SW480 (cell line): ENCODE results near the gene LBH.

Experiments used
- DNase-seq: peaks from one replicate; pipeline ENCODE4 v3.0.0-alpha.2; 2016; ENCODE audit warnings: low spot score

LBH gene

DNA sequence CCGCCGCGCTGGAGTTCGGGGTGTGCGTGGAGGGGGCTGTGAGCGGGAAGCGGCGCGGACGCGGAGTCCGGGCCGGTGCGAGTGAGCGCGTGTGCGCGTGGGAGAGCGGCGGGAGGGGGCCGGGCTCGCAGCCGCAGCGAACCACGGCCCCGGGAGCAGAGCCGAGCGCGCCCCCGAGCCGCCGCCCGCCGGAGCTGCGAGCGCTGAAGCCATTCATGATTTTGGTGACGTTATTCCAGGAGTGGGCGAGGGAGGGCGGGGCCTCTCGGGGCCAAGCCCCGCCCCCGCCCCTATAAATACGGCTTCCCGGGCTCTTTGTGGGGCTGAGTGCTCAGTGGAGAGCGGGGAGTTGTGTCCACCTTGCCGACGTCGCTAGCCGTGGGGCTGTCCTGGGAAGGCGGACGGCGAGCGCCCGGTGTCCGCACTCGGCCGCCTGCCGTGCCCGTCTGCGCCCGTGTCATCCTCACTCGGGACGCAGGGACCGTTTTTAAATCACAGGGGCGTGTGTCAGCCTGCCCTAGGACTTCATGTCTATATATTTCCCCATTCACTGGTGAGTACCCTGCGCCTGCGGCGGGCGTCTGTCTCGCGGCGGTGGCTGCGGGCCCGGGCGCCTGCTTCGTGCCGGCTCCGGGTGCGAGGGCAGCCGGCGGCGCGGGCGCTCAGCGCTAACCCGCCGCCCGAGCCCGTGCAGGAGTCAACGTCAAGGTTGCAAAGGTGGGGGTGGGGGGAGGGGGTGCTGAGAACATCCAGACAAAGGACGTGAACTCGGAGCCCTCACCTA lies at the start of gene LBH:
TSS of gene LBH (plus strand) at position 323 of the 784 bp plus-strand sequence. CDS start at position 528, 205 bp downstream.
- peak; percentile 76 for DNase-seq

- DNase-seq = no peak
Measured at GRCh38 chr2:30184035-30184434, 47.3 kb upstream of the LBH start.

DNA sequence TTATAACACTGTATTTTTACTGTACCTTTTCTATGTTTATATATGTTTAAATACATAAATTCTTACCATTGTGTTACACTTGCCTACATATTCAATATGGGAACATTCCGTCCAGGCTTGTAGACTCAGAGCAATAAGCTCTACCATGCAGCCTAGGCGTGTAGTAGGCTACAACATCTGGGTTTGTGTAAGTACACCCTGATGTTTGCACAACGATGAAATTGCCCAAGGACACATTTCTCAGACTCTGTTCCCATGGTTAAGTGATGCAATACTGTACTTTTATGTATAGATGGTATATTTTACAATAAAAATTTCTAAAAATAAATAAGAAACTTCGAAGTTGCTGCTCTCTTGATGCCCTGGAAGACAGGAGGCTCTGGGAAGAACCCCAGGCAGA lies 46.2 kb upstream of the LBH start:
- DNase-seq = no peak

DNA sequence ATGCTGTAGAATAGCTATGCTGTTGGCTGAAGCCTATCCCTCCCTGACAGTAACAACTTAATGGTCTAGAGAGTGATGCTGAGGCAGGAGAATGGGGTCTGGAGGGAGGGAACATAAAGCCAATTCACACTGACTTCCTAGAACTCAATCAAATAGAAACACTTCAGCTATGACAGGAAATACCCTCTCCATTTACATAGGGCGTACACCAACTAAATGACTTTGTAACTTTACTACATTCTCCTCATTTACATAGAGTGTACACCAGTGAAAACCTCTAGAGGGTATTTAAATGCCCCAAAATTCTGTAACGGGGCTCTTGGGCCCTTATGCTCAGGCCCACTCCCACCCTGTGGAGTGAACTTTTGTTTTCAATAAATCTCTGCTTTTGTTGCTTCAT lies 43.0 kb upstream of the LBH start:
- DNase-seq = no peak

DNA sequence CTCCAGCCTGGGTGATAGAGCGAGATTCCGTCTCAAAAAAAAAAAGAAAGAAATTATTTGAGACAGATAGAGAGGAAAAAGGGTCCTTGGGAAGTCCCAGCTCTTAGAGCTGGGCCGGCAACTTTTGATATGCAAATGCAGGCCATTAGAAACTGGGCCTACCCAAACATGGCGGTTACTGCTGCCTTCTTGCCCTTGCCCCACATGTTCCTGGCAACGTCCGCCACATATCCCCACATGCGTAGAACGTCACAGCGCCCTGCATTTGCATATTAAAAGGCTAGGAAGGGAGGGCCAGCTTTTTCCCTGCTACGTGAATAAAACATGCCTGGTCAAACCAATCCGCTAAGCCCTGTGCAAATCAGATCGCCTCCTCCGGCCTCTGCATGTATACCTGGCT lies 40.7 kb upstream of the LBH start:
- DNase-seq = no peak

- DNase-seq = no peak
Measured at GRCh38 chr2:30191107-30191506, 40.2 kb upstream of the LBH start.

DNA sequence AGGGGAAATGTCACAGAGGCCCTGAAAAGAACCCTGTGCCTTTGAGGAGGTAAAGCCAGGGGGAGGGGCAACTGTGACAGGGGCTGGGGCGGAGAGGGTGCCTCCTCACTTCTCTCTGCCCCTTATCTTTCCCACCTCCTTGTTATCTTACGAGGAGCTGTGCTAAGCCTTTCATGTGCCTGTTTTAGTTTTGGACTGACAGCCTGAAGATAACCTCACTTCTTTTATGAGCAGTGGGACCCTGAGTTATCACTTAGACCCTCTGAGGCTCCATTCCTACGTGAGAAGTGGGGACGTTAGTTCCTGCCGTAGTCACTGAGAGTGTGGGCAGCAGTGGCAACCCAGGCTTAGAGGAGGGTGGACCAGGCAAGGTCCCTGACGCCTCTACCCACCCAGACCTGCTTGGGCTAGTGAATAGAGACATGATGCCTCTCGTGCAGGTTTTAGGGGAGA lies 39.5 kb upstream of the LBH start:
- DNase-seq = no peak

- no peak for DNase-seq
Measured at GRCh38 chr2:30192314-30192713, 39.0 kb upstream of the LBH start.

DNA sequence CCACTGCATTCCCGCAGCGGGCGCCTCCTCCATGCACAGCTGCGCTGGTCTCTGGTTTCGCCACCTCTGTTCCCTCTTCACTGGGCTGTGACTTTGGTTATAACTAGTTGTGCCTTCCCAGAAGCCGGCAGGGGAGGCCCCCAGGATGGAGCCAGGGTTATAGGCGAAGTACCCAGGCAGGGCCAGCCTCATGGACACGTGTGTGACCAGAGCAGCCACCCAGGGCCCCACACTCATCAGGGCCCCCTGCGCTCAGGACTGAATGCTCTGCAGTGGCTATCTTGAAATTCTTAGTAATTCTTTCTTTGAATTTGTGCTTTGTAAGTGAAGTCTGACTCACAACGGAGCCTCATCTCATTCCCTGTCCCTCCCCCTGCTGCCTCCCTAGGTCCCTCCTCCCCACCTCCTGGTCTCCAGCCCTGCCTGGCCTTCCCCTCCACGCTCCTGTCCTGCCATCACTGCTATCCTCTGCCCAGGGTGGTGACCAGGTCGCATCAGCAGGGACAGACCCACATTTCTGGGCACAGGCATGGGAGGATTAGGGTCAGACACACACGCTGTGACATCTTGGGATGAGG lies 38.1 kb upstream of the LBH start:
- DNase-seq = no peak

DNA sequence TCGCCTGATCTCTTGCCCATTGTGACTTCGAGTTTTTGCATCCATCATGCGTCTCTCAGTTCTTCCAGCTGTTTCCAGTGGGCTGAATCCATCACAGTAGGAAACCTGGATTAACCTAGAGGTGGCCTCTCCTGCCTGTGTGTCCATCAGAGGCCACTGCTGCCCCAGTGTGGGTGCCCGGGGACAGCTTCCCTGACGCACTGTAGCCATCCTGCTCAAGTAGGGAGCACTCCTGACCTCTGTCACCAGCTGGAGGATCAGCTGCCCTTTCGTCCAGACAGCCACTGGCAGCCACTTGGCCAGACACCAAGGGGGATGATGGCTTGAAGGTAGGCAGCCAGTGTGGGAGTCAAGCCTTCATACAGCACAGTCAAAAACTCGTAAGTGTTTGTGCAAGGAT lies 36.9 kb upstream of the LBH start:
- DNase-seq = no peak

GRCh38 chr2:30195016-30195415 lies 36.3 kb upstream of the LBH start:
- DNase-seq = no peak

- no peak for DNase-seq
Measured at GRCh38 chr2:30197570-30198192, 33.7 kb upstream of the LBH start.

DNA sequence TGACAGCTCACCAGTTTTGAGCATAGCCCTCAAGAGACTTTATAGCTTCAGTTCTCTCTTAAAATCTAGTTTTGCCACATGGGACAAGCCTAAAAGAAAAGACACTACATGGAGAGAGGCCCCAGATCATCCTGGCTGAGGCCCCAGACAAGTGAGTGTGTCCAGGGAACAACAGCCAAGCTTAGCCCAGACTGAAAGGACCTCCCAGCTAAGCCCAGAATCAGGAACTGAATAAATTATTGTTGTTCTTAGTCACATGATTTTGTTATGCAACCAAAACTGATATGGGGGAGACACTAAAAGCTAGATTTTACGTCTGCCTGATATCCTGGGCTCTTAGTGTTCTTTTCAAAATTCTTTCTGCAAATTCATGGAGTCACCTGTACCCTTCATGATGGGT lies 29.3 kb upstream of the LBH start:
- DNase-seq = no peak

DNA sequence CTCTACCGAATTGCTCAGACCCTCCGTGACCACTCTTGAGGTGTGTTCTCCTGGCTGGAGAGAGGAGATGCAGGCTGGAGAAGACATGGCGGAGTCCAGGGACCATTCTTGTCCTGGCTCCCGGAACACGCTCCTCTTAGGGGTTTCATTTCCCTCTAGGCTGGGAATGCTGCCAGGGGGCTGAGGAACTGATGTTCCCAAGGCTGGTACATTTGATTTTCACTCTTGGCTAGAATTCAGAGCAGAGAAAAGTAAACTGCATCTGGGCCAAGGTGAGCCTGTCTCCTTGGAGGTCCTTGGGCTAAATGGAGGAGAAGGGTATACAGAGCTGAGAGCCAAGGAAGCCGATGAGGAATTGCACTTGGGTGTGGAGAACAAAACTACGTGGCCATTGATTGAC lies 28.2 kb upstream of the LBH start:
- DNase-seq = no peak

DNA sequence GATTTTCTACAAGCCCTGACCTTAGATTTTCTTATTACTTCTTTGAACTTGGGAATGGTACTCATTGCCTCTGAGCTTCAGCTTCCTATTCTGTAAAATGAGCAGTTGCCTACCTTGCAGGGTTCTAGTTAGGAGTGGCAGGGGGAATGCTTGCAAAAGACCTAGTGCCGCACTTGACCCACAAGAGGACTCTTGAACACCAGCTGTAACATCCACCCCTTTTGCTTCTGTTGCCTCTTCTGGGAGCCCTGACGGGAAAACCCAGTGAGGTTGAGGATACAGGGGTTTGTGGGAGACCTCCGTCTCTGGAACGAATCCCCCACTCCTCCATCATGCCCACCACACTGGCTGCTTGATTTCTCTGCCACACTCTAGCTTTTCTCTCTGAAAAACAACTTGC lies 27.1 kb upstream of the LBH start:
- DNase-seq = no peak

- DNase-seq = no peak
Measured at GRCh38 chr2:30205456-30205855, 25.9 kb upstream of the LBH start.

DNA sequence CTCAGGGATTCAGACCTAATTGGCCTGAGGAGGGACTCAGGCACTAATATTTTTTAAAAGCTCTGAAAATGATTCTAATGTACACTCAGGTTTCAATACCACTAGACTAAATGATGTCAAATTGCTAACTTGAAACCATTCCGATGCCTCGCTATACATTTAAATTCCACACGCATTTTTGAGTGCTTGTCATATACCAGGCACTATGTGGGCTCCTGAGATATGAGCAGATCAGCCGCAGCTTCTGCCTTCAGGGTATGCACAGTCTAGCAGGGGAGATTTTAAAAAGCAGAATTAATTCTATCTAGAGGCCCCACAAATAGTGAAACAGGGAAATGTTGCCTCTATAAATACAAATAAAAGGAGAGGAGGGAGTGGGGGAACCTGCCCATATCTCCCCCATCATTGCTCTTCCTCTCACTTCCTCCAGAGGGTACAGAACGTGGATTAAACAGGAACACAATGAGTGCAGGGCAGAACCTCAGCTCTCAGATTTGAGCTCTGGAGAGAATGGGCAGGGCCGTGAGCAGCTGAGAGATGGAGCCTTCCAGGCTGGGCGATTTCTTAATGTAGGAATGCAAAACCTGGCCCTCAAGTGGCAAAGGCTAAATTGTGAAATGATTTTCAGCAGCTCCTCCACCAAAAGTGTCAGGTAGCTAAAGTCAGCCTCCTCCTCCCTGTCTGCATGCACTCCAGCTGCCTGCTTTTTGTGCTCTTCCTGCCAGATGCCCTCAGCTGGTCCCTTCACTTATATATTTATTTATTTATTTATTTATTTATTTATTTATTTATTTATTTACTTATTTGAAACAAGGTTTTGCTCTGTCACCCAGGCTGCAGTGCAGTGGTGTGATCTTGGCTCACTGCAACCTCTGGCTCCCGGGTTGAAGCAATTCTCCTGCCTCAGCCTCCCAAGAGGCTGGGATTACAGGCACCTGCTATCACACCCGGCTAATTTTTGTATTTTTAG lies 24.6 kb upstream of the LBH start:
- no peak for DNase-seq

DNA sequence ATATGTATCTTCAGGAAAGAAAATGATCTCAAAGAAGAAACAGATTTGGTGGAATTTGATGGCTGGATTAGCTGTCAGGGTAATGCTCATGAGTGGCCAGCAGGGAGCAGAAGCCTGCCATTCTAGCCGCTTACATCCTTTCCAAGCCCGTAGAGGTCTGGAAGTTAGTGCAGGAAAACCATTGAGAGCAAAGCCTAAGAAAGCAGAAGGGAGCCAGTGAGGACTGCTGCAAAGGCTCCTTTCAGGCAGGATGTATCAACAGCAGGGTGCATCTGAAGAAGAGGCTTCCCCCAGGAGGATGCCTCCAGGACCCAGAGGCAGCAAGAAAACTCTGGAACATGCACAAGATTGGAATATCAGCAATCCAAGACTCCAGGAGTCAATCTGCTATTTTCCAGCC lies 22.9 kb upstream of the LBH start:
- peak; percentile 80 for DNase-seq

DNA sequence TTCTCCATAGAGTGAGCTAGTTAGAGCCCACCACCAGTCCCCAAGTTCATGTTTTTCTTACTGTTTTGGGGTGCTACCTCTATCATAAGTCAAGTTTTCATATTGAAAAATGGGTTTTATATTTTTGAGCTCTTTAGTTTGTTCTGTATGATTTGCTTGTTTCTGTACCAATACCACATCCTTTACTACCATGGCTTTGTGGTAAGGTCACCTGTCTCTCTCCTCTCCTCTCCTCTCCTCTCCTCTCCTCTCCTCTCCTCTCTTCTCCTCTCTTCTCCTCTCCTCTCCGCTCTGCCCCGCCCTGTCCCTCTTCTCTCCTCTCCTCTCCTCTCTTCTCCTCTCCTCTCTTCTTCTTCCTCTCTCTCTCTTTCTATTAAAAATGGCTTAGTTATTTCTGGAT lies 22.1 kb upstream of the LBH start:
- DNase-seq = no peak

DNA sequence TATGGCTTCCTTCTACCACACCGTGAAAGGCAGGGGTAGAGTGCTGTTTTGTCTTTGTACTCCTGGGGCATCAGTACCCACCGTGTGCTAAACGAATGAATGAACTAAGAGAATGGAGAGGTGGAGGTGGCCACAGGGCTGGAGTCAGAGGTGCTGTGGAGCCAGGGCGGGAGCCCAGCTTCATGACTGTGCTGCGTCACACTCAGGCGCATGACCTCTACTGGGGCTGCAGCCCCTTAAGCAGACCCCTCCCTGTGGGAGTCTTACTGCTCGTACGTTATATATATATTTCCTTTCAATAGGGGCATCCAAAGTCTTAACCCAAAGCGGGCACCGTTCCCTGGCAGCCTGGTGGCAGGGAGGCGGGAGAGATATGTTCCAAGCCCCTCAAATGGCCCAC lies 18.0 kb upstream of the LBH start:
- no peak for DNase-seq

DNA sequence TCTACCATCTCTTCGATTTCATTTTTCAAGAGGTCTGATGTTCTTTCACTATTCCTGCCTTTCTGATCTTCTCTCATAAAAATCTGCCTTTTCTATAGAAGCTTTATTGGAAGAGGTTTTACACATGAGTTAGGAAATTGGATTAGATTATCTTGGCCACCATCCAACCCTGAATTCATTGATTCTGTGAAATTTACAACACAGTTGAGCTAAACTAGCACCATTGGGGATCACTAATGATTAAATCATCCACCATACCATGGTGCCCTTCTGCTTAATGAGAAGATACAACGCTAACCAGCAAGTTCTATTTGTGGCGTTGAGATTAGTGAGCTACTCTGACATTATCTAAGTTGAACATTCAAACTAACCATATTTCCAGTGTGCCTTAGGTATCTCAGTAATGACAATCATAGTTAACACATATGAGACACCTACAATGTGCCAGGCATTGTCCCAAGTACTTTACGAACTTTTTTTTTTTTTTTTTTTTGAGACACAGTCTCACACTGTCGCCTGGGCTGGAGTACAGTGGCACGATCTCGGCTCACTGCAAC lies 17.3 kb upstream of the LBH start:
- no peak for DNase-seq

- DNase-seq = no peak
Measured at GRCh38 chr2:30216157-30216556, 15.2 kb upstream of the LBH start.
